GM21423 (cell line): Measurements from ENCODE around the gene SLC45A3.

Experiments
- ATAC-seq: cut with Tn5 transposase; IDR thresholded peaks from one replicate; pipeline ENCODE4 v1.9.1; 2021; ENCODE audit warnings: mild to moderate bottlenecking, moderate library complexity; ENCODE audit not compliant: unreplicated experiment

Gene SLC45A3

DNA sequence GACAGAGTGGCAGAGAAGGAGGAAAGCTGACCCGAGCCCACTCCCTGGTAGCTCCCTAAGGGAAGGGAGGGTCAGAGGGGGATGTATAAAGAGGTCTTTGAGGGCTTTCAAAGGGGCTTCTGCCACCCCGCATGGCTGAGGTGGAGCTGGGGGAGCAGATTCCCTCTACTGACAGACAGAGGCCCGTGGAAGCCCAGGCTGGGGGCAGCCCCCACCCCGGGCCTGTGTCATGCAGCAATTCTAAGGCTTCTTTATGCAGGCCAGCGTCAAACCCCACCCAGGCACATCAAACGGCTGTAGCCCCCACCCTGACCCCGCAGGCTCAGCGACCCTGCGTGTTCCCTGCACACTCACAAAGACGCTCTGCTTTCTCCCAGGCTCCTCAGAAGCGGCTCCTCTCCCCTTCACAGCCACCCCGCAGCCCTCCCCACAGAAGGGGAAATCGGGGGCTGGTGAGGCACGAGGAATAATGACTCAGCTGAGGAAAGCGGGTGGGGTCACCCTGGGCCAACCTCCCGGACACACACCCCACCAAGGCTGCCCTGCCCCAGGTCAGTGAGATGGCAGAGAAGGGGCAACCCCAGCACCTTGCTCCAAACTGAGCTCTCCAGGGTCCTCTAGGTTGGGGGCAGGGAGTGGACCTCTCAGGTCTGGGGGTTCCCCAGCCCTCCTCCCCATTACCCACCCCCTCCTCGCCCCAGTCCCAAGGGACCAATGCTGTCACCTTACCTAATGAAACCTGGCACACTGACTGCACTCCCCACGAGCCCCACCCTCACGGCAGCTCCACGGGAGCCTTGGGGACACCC lies 10.8 kb downstream of the SLC45A3 start:
- peak; percentile 32 for ATAC-seq

GRCh38 chr1:205668951-205669340 lies 11.4 kb downstream of the SLC45A3 start:
- peak; percentile 21 for ATAC-seq

DNA sequence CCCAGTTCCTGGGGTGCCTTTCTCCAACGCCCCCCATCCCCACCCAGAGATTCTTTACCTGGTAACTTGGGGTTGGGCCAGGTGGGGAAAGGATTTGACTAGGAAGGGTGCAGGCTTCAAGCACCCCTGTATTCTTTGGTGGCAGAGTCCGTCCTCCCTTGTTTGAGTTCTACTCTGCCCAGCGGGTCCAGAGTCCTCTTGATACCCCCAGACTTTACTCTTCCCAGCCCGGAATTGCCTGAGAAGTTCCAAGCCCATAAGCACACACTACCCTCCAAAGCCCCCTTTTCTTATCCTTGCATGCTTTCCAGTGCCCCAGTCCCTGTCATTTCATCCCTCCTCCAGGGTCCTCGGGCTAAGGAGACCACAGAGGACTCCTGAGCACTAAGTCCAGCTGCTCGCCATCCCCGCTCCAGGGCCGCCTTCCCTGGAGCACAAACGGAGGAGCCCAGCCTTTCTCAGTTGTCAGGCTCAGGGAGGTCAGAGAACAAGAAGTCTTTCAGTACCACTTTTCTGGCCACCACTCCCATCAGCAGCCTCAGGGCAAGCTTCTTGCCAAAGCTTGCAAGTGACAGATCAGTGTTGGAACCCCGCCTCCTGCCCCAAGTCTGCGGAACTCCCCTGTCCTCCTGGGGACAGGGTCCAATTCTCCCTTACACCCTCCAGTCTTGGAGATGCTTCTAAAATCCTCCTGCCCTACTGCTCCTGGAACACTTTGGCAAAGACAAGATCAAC lies 12.2 kb downstream of the SLC45A3 start:
- no peak for ATAC-seq

GRCh38 chr1:205666372-205667166 lies 13.7 kb downstream of the SLC45A3 start:
- ATAC-seq = no peak

DNA sequence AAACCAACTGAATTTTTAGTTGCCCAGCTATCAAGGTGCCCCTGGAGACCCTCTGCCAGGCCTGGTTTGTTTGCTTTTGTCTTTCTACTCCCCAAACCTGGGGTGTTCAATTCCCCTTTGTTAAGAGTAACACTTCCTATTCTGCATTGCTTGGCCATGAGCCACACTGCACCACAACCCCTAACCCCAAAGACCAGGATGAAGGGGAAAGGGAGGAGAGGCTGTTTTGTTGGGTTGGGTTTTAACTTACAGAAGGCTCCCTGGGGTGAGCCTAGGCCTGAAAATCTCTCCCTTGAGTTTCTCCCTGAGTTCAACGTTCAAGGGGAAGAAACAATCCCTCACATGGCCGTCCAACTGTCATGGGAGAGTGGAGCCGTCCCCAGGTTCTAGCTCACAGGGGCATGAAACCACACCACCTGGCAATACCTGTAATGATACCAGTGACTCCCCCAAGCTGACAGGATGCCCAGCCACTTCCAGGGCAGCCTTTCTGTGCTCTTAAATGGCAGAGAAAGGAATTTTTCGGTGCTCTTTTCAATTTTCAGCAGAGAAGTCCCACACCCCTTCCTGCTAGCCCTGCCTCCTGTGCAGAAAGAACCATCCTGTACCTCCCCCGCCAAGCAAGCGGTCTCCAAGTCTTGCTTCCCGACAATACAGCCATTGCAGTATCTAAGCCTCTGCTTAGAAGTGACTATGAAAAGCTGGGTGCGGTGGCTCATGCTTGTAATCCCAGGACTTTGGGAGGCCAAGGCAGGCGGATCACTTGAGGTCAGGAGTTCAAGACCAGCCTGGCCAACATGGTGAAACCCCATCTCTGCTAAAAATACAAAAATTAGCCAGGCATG lies 14.9 kb downstream of the SLC45A3 start:
- ATAC-seq = no peak

GRCh38 chr1:205664399-205665017 lies 15.8 kb downstream of the SLC45A3 start:
- no peak for ATAC-seq

- ATAC-seq = no peak
These were observed 16.9 kb downstream of the SLC45A3 start for GRCh38 chr1:205663286-205663936.

DNA sequence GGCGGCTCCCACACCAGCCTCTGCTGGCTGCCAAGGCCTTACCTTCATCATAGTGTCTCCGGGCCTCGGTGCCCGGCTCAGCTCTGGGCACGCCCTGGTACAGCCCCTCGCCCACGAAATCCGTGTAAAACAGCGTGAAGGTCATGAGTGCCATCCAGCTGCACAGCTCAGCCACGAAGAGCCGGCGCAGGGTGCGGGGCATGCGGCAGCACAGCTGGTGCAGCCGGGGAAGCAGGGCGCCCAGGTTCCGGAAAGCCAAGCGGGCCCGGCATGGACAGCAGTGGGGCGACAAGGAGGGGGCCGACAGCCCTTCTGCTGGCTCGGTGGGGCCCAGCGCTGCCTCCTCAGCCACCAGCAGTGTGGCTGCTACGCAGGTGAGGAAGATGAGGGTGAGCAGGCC lies 17.5 kb downstream of the SLC45A3 start:
- ATAC-seq = no peak

DNA sequence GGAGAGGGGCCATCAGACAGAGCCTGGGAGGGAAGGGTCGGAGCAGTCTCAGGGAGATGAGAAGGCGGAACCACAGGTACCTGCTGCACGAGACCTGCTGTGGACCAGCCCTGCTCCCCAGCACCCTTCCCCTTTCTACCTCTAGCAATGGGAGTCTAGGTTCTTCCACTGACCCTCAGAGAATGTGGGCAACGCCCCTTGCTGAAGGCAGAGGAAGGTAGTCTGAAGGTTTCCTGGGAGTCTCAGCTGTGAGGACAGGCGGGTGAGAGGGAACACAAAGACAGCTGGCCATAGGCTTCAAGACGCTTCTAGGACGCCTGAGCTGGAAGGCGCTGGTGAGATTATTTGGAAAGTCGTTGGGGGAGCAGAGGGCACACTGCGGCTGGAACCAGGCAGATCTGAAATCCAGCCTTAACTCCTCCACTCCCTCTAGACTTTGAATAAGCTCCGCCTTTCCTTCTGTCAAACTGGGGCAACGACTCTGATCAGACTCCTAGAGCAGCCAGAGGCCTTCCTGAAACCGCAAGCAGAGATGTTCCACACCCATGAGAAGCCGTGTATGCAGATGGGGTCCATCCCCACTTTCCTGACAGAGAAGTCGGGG lies 18.1 kb downstream of the SLC45A3 start:
- ATAC-seq = no peak

GRCh38 chr1:205661429-205662134 lies 18.7 kb downstream of the SLC45A3 start:
- no peak for ATAC-seq

- ATAC-seq = no peak
These were observed 19.9 kb downstream of the SLC45A3 start for GRCh38 chr1:205660361-205660760.

DNA sequence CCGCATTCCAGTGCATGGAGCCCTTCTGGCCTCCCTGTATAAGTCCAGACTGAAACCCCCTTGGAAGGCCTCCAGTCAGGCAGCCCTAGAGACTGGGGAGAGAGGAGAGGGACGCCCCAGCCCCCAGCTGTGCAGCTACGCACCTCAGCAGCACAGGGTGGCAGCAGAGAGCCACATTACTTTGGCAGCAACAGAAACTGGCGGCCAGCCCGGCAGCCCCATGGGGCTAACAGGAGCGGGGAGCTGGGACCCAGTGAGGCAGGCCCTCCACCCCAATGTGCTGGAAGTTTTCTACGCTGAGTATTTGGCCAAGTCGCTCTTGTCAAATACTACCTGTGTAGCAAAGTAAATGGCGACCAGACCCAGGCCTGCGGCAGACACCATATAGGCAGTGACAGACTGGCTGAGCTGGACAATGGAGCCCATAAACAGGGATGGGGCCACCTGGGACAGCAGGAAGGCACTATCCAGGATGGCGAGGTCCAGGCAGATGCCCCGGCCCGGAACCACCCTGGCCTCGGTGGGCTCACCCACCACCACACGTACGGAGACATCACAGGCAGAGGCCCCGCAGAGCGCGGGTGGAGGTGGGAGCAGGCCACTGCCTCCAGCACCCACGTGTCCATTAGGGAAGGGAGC lies 21.2 kb downstream of the SLC45A3 start:
- peak; percentile 66 for ATAC-seq

GRCh38 chr1:205656236-205656635 lies 24.1 kb downstream of the SLC45A3 start:
- ATAC-seq = no peak

DNA sequence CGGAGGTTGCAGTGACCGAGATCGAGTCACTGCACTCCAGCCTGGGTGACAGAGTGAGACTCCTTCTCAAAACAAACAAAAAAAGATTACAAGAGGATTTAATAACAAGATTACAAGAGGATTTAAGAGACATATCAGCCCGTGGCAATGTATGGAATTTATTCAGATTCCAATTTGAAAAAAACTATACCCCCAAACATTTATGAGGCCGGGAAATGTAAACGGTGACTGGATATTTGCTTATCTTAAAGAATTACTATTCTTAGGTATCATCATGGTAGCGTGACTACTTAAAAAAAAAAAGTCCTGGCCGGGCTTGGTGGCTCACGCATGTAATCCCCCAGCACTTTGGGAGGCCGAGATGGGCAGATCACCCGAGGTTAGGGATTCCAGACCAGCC lies 27.3 kb downstream of the SLC45A3 start:
- ATAC-seq = no peak

- no peak for ATAC-seq
These were observed 30.1 kb downstream of the SLC45A3 start for GRCh38 chr1:205650241-205650640.

GRCh38 chr1:205645519-205645918 lies 34.8 kb downstream of the SLC45A3 start:
- ATAC-seq = no peak

GRCh38 chr1:205642679-205643307 lies 37.5 kb downstream of the SLC45A3 start:
- no peak for ATAC-seq

- no peak for ATAC-seq
These were observed 40.7 kb downstream of the SLC45A3 start for GRCh38 chr1:205639567-205639966.
